ENCODE data around the gene ZNF503.

- no peak for TF ChIP-seq EZH2phosphoT487 (IDR thresholded peaks at IDR 0.05; ENCODE audit: low read depth)
- TF ChIP-seq, protein P1, sequence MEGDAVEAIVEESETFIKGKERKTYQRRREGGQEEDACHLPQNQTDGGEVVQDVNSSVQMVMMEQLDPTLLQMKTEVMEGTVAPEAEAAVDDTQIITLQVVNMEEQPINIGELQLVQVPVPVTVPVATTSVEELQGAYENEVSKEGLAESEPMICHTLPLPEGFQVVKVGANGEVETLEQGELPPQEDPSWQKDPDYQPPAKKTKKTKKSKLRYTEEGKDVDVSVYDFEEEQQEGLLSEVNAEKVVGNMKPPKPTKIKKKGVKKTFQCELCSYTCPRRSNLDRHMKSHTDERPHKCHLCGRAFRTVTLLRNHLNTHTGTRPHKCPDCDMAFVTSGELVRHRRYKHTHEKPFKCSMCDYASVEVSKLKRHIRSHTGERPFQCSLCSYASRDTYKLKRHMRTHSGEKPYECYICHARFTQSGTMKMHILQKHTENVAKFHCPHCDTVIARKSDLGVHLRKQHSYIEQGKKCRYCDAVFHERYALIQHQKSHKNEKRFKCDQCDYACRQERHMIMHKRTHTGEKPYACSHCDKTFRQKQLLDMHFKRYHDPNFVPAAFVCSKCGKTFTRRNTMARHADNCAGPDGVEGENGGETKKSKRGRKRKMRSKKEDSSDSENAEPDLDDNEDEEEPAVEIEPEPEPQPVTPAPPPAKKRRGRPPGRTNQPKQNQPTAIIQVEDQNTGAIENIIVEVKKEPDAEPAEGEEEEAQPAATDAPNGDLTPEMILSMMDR (IDR thresholded peaks at IDR 0.05; ENCODE audit: low read depth, low read length), result no peak
Observed at GRCh38 chr10:75448166-75448565, 46.6 kb upstream of the ZNF503 start.

Data from OCI-LY3 (cell line).